ENCODE data around the gene IFNAR2. TPM values are rescaled to one million over a fixed set of nuclear protein-coding genes. Genes with fewer than 3 reads are reported as not detected.
"Not testable (repeated sequence)": the region's sequence is repeated elsewhere in the genome, so short reads cannot be mapped to it uniquely, and the experiment has no call there.

IFNAR2 gene
- polyA plus RNA-seq, 6 donors from 2014 or later: 41.4 to 61.7 (median 50.8) TPM

GRCh38 chr21:33239559-33240127 is 9.9 kb downstream of the IFNAR2 start:
- H3K27ac Mint-ChIP-seq: peak overlapping the region in 5 of 6 donors; percentile 53 to 89 (median 78)

GRCh38 chr21:33240404-33240803 is 10.7 kb downstream of the IFNAR2 start:
- peaks cover 54 to 60% (median 55%) of the 10 kb centered on the region in 3 donors for H3K4me1 Mint-ChIP-seq
- no peaks in the 10 kb centered on the region for H3K27me3 Mint-ChIP-seq
- no peaks in the 10 kb centered on the region for H3K9me3 Mint-ChIP-seq
- ATAC-seq (ENCODE audit: low read depth in 2 of 2) (no peak), DNase-seq (no peak)
- peak overlapping the region in 3 of 6 donors; percentile 47 to 78 (median 52) for H3K27ac Mint-ChIP-seq
- no peak overlapping the region for H3K4me3 Mint-ChIP-seq
- H3K36me3 Mint-ChIP-seq: peaks cover 22 to 24% of the 10 kb centered on the region in 2 donors

More at GRCh38 chr21:33239559-33240127, 9.9 kb downstream of the IFNAR2 start:
- not testable (repeated sequence) for H3K27me3 Mint-ChIP-seq; DNase-seq; ATAC-seq (ENCODE audit: low read depth in 2 of 2); H3K9me3 Mint-ChIP-seq
- Mint-ChIP-seq H3K4me1 (peaks cover 53 to 58% (median 56%) of the 10 kb centered on the region in 3 donors), H3K36me3 (peaks cover 15 to 25% of the 10 kb centered on the region in 2 donors), H3K4me3 (peak overlapping the region in 2 of 8 donors; percentile 42 to 44)

GRCh38 chr21:33241846-33242245 is 12.1 kb downstream of the IFNAR2 start:
- DNase-seq (no peak), ATAC-seq (ENCODE audit: low read depth in 2 of 2) (no peak)
- Mint-ChIP-seq H3K27me3 (no peaks in the 10 kb centered on the region), H3K27ac (peak overlapping the region in 4 of 6 donors; percentile 49 to 71 (median 58)), H3K9me3 (no peaks in the 10 kb centered on the region), H3K36me3 (peaks cover 31 to 36% of the 10 kb centered on the region in 2 donors), H3K4me1 (peaks cover 49 to 50% (median 50%) of the 10 kb centered on the region in 3 donors), H3K4me3 (no peak overlapping the region)

- Mint-ChIP-seq H3K36me3 (peaks cover 37 to 46% of the 10 kb centered on the region in 2 donors), H3K27ac (peak overlapping the region in 1 of 6 donors; percentile 70), H3K4me1 (peaks cover 46 to 50% (median 48%) of the 10 kb centered on the region in 3 donors)
- H3K27me3 Mint-ChIP-seq; ATAC-seq (ENCODE audit: low read depth in 2 of 2); H3K4me3 Mint-ChIP-seq; H3K9me3 Mint-ChIP-seq; DNase-seq: not testable (repeated sequence)
Measured at GRCh38 chr21:33242846-33243245, 13.1 kb downstream of the IFNAR2 start.

- DNase-seq (no peak), ATAC-seq (ENCODE audit: low read depth in 2 of 2) (no peak)
- H3K4me1 Mint-ChIP-seq: peaks cover 36 to 42% (median 40%) of the 10 kb centered on the region in 3 donors
- peak overlapping the region in 1 of 8 donors; percentile 54 for H3K4me3 Mint-ChIP-seq
- peak overlapping the region; percentile 8 to 88 (median 61) for H3K27ac Mint-ChIP-seq
- no peaks in the 10 kb centered on the region for H3K27me3 Mint-ChIP-seq
- H3K9me3 Mint-ChIP-seq: no peaks in the 10 kb centered on the region
- peaks cover 36 to 53% of the 10 kb centered on the region in 2 donors for H3K36me3 Mint-ChIP-seq
Measured at GRCh38 chr21:33244082-33244778, 14.5 kb downstream of the IFNAR2 start.

GRCh38 chr21:33244779-33245105 is 15.0 kb downstream of the IFNAR2 start:
- ATAC-seq (ENCODE audit: low read depth in 2 of 2): no peak
- Mint-ChIP-seq H3K4me1 (peaks cover 33 to 40% (median 37%) of the 10 kb centered on the region in 3 donors), H3K27ac (peak overlapping the region in 5 of 6 donors; percentile 9 to 88 (median 75)), H3K4me3 (no peak overlapping the region), H3K27me3 (no peaks in the 10 kb centered on the region), H3K9me3 (no peaks in the 10 kb centered on the region), H3K36me3 (peaks cover 39 to 57% of the 10 kb centered on the region in 2 donors)
- DNase-seq: no peak

- no peak for ATAC-seq (ENCODE audit: low read depth in 2 of 2)
- H3K36me3 Mint-ChIP-seq: peaks cover 41 to 62% of the 10 kb centered on the region in 2 donors
- peak overlapping the region in 5 of 6 donors; percentile 9 to 88 (median 75) for H3K27ac Mint-ChIP-seq
Measured at GRCh38 chr21:33245289-33245918, 15.7 kb downstream of the IFNAR2 start.

GRCh38 chr21:33246506-33246905 is 16.8 kb downstream of the IFNAR2 start:
- Mint-ChIP-seq H3K4me3 (no peak overlapping the region), H3K9me3 (no peaks in the 10 kb centered on the region), H3K4me1 (peaks cover 28 to 44% (median 32%) of the 10 kb centered on the region in 3 donors), H3K27me3 (no peaks in the 10 kb centered on the region), H3K27ac (peak overlapping the region in 1 of 6 donors; percentile 56), H3K36me3 (peaks cover 49 to 73% of the 10 kb centered on the region in 2 donors)
- ATAC-seq (ENCODE audit: low read depth in 2 of 2): no peak
- no peak for DNase-seq

More at GRCh38 chr21:33245289-33245918, 15.7 kb downstream of the IFNAR2 start:
- H3K4me3 Mint-ChIP-seq: no peak overlapping the region
- no peak for DNase-seq
- peaks cover 28 to 37% (median 34%) of the 10 kb centered on the region in 3 donors for H3K4me1 Mint-ChIP-seq
- no peaks in the 10 kb centered on the region for H3K27me3 Mint-ChIP-seq
- H3K9me3 Mint-ChIP-seq: no peaks in the 10 kb centered on the region

GRCh38 chr21:33246963-33247362 is 17.2 kb downstream of the IFNAR2 start:
- Mint-ChIP-seq H3K27me3 (no peaks in the 10 kb centered on the region), H3K9me3 (no peaks in the 10 kb centered on the region), H3K27ac (peak overlapping the region in 2 of 6 donors; percentile 33 to 64), H3K4me1 (peaks cover 28 to 44% (median 28%) of the 10 kb centered on the region in 3 donors), H3K36me3 (peaks cover 49 to 74% of the 10 kb centered on the region in 2 donors), H3K4me3 (no peak overlapping the region)
- ATAC-seq (ENCODE audit: low read depth in 2 of 2) (no peak), DNase-seq (no peak)

GRCh38 chr21:33247599-33247998 is 17.9 kb downstream of the IFNAR2 start:
- DNase-seq: no peak
- Mint-ChIP-seq H3K36me3 (peaks cover 46 to 74% of the 10 kb centered on the region in 2 donors), H3K9me3 (no peaks in the 10 kb centered on the region), H3K4me1 (peaks cover 28 to 41% (median 28%) of the 10 kb centered on the region in 3 donors), H3K27me3 (no peaks in the 10 kb centered on the region), H3K27ac (peak overlapping the region in 5 of 6 donors; percentile 15 to 64 (median 42)), H3K4me3 (no peak overlapping the region)
- no peak for ATAC-seq (ENCODE audit: low read depth in 2 of 2)

GRCh38 chr21:33249331-33250002 is 19.7 kb downstream of the IFNAR2 start:
- Mint-ChIP-seq H3K9me3 (no peaks in the 10 kb centered on the region), H3K27ac (peak overlapping the region in 4 of 6 donors; percentile 64 to 92 (median 78)), H3K36me3 (peaks cover 43 to 69% of the 10 kb centered on the region in 2 donors), H3K27me3 (no peaks in the 10 kb centered on the region), H3K4me3 (peak overlapping the region in 1 of 8 donors; percentile 39), H3K4me1 (peaks cover 18 to 31% (median 19%) of the 10 kb centered on the region in 3 donors)
- ATAC-seq (ENCODE audit: low read depth in 2 of 2) (no peak), DNase-seq (no peak)

GRCh38 chr21:33251119-33251518 is 21.4 kb downstream of the IFNAR2 start:
- H3K4me3 Mint-ChIP-seq: no peak overlapping the region
- DNase-seq (no peak), ATAC-seq (ENCODE audit: low read depth in 2 of 2) (no peak)
- peaks cover 43 to 57% of the 10 kb centered on the region in 2 donors for H3K36me3 Mint-ChIP-seq
- H3K27ac Mint-ChIP-seq: peak overlapping the region in 4 of 6 donors; percentile 66 to 91 (median 70)
- no peaks in the 10 kb centered on the region for H3K9me3 Mint-ChIP-seq
- no peaks in the 10 kb centered on the region for H3K27me3 Mint-ChIP-seq
- H3K4me1 Mint-ChIP-seq: peaks cover 10 to 30% (median 19%) of the 10 kb centered on the region in 3 donors

GRCh38 chr21:33253382-33253781 is 23.6 kb downstream of the IFNAR2 start:
- not testable (repeated sequence) for H3K9me3 Mint-ChIP-seq; DNase-seq; H3K4me3 Mint-ChIP-seq; ATAC-seq (ENCODE audit: low read depth in 2 of 2); H3K27me3 Mint-ChIP-seq
- peak overlapping the region in 3 of 6 donors; percentile 28 to 61 (median 39) for H3K27ac Mint-ChIP-seq
- H3K4me1 Mint-ChIP-seq: peaks cover 2 to 21% (median 5%) of the 10 kb centered on the region in 3 donors
- peaks cover 40 to 57% of the 10 kb centered on the region in 2 donors for H3K36me3 Mint-ChIP-seq
